ENCODE results near the gene LMBR1L.

DNA sequence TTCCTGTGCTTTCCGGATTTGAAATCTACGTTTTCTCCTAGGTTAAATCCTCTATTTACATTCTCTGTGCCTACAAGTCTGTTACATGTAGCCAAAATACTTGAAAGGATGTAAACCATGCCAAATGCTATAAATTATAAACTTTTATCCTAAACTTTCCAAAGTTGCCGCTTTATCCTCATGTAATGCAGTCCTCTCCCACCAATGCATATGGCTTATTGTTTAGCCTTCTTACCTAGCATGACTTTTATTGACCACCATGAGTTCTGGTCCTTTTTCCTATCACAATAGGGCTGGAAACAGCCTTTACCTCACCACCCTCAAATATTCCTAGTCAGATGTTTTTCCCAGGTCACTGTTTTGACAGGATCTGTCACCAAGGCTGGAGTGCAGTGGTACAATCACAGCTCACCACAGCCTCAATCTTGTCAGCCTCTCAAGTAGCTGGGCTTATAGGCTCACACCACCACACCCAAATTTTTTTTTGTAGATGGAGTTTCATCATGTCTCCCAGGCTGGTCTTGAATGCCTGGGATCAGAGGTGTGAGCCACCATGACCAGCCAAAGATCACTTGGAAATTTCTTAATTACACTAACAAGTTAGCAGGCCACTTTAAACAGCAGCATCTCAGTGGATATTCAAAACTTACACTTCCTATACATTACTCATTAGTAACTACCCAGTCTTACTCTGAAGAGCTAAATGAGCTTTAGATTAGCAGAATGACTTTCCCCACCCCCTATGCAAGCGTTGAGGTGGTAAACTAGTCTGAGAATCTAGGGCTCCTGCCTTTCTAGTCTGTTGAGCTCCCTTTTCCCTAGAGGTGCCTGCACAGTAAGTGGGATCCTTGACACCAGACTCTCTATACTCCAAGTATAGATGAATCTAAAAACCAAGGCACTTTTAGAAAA is 16.5 kb upstream of the LMBR1L start:
- TF ChIP-seq POLR2AphosphoS5 (IDR thresholded peaks at IDR 0.05), result no peak
- no peak for TF ChIP-seq EP300 (IDR thresholded peaks at IDR 0.05)
- no peak for TF ChIP-seq POLR2A (IDR thresholded peaks at IDR 0.05)

Data from upper lobe of left lung (tissue), 4 donors.